CD4-positive, alpha-beta T cell treated with Interleukin-12 subunit alpha and Interleukin-12 subunit beta, for 1 hour (primary cell): ENCODE results near the gene FUNDC2.
A peak's percentile ranks its signal among the peaks of the same experiment; 100 is the strongest.

Source experiments
- DNase-seq: peaks from one replicate; pipeline ENCODE4 v3.0.0-alpha.2; 2020

Gene FUNDC2

GRCh38 chrX:155070975-155071693, 44.5 kb downstream of the FUNDC2 start, which contains the start of the genes BRCC3, CMC4 and MTCP1:
Gene BRCC3 (plus strand): TSS chrX:155071508. CDS start chrX:155071528, 20 bp downstream.
Gene CMC4 (minus strand): TSS chrX:155071136. CDS start chrX:155064023, 7,113 bp downstream.
Gene MTCP1 (minus strand): TSS chrX:155071136. CDS start chrX:155066010, 5,126 bp downstream.
- peak; percentile 82 for DNase-seq

- DNase-seq: peak; percentile 7
Observed at GRCh38 chrX:155071694-155072280, 45.1 kb downstream of the FUNDC2 start.

GRCh38 chrX:155086202-155086840, 59.7 kb downstream of the FUNDC2 start:
- peak; percentile 53 for DNase-seq

- no peak for DNase-seq
Observed at GRCh38 chrX:155086961-155087735, 60.5 kb downstream of the FUNDC2 start.

- peak; percentile 59 for DNase-seq
Observed at GRCh38 chrX:155094468-155095061, 67.9 kb downstream of the FUNDC2 start.

GRCh38 chrX:155105919-155106318, 79.3 kb downstream of the FUNDC2 start:
- no peak for DNase-seq

GRCh38 chrX:155108427-155108826, 81.8 kb downstream of the FUNDC2 start:
- no peak for DNase-seq
